GM21526 (cell line): ENCODE measurements around the gene MISP.

Experiments
- ATAC-seq: cut with Tn5 transposase; IDR thresholded peaks from one replicate; pipeline ENCODE4 v1.9.1; 2021; ENCODE audit warnings: moderate library complexity; ENCODE audit not compliant: unreplicated experiment, low FRiP score

The MISP gene

DNA sequence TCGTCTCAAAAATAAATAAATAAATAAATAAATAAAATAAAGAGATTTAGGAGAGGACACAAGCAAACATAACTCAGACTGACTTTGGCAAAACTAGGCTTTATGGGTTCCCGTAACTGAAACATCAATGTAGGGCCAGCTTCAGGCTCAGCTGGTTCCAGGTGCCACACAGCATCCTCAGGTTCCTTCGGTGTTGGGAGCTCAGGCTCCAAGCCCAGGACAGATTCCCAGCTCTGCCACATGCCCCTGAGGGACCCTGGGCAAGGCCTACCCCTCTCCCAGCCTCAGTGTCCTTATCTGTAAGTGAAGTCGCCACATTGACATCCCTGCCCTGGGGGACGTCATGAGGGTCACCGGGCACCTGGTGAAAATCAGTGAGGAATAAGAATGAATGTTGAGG lies 18.7 kb downstream of the MISP start:
- no peak for ATAC-seq

DNA sequence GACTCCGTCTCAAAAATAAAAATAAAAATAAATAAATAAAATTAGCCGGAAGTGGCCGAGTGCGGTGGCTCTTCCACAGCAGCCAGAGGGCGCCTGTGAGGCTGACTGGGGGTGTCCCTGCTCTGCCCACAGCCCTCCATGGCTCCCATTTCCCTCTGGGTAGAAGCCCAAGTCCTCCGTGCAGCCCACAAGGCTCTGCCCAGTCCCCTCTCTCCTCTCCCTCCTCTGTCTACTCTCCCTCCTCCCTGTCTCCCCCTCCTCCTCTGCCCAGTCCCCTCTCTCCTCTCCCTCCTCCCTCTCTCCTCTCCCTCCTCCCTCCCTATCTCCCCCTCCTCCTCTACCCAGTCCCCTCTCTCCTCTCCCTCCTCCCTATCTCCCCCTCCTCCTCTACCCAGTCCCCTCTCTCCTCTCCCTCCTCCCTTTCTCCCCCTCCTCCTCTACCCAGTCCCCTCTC lies 20.4 kb downstream of the MISP start:
- ATAC-seq, result no peak

DNA sequence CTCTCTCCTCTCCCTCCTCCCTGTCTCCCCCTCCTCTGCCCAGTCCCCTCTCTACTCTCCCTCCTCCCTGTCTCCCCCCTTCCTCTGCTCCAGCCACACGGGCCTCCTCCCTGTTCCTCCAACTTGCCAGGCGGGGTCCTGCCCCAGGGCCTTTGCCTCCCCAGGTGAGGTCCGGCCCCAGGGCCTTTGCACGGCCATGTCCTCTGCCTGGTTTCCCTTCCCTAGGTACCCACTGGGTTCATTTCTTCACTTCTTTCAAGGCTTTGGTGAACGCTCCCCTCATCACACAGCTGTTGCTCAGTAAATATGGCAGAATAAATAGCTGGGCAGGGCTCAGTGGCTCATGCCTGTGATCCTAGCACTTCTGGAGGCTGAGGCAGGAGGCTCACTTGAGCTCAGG lies 21.2 kb downstream of the MISP start:
- no peak for ATAC-seq

DNA sequence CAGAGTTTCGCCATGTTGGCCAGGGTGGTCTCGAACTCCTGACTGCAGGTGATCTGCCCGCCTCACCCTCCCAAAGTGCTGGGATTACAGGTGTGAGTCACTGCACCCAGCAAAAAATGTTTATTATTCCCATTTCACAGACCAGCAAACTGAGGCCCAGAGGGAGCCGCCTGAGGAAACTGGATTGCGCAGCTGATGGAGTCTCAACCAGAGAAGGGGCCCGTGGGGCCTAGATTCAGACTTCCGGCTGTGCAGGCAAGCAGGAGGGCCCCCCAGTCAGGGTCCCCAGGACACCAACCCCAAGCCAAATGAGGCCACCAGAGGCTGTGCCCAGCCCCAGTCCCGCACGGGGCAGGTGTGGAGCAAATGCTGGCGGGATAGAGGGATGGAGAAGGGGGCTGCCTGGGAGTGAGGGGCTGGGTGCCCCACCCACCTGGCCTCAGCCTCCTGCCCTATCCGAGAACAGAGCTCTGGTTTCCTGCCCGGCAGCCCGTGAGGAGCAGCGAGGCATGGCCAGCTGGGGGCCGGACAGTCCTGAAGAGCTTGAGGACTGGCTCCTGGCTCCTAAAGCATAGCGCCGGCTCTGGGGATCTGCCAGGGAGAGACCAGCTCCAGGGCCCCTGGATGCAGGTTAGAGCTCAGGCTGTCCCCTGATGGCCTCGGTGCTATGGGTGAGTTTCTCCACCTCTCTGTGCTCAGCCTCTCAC lies 22.0 kb downstream of the MISP start:
- no peak for ATAC-seq

DNA sequence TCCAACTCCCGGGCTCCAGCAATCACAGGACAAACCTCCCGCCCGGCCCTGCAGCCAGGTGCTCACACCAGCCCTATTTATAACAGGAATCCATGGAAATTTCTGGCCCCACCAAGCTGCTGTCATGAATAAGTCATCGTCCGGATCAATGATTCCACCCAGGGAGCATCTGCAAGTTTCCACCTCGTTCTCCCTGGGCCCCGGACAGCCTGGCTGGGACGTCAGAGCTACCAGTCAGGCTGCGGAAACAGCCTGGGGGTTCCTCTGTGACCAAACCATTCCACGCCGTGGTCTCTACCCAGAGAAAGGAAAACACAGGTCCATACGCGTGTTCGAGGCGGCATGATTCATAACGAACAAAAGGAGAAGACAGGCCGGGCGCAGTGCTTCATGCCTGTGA lies 25.6 kb downstream of the MISP start:
- no peak for ATAC-seq

DNA sequence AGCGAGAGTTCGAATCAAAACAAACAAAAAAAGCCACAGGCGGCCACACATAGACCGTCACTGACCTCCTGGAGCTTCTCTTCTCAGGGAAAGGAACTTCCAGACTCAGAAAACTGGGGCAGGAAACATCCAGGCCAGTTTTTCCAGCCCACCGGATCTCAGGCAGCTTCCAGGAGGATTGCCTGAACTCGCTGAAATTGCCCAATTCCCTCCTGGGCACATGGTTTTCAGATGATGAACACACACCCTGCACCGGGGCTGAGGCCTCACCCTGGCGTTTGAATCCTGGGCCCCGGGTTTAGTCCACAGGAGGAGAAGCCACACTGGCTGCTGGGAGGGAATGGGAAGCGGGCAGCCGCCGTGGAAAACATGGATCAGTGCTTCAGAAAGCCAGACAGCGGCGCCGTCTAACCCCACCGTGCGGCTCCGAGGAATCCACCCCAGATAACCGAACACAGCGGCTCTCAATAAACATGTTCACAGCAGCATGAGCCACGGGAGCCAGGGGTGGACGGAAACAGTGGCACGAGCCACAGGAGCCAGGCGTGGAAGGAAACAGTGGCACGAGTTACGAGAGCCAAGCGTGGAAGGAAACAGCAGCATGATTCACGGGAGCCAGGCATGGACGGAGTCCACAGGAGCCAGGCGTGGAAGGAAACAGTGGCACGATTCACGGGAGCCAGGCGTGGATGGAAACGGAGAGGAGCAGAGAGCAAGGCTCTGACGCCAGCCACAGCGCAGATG lies 28.2 kb downstream of the MISP start:
- ATAC-seq, result no peak

DNA sequence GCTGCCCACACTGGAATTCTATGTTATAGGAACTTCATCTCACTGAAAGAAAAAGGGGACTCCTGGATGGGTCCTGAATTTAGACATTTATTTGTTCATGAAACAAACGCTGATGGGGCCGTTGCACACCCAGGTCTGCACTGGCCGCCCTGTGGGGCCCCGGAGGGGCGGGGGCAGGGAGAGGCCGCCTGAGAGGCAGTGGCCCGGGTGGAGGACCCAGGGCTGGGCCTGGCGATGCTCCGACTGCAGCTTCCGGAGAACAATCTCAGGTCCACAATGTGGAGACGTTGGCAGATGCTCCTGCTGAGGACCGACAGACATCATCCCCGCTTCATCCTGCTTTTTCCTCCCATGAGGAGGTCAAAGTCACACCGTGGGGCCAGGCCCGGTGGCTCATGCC lies 30.0 kb downstream of the MISP start:
- ATAC-seq, result no peak

DNA sequence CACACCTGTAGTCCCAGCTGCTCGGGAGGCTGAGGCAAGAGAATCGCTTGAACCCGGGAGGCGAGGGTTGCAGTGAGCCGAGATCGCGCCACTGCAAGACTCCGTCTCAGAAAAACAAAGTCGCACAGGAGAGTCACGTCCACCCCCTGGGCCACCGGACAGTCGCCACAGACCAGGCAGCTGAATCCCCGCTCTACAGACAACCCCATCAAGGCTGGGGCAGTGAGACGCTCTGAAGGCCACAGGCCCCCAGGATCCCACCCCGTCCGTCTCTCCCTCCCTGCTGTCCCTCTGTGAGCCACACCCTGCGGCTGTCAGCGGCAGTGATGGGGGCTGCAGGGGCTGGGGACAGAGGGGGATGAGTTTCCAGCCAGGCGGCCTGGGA lies 30.9 kb downstream of the MISP start:
- ATAC-seq, result no peak

DNA sequence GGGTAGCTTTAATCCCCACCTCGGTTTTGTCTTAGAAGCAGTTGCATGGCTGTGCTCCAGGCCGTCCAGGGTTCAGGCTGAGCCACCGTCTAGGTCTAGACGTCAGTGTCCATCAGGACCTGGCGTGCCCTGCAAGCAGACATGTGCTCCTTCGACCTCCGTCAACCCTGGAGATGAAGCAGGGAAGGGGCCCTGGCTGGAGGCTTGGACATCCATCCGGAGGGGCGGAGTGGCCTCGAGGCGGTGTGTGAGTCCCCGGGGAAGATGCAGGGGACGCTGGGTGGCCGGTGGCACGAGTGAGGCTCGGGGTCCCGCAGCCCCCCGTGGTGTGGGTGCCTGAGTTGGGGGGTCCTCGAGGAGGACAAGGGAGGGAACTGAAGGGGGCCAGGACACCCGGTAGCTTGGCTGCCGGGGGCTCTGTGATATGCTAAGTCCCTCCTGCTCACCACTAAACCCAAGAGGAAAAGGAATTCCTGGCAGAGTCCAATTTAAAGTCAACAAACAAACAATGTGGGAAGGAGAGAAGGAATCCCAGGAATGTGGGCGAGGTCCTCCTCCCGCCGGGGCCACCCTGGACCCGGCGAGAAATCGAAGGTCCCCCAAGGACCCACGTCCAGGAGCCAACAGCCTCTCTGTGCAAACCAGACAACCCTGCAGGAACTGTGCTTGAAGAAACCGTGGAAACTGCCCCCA lies 31.4 kb downstream of the MISP start:
- no peak for ATAC-seq

DNA sequence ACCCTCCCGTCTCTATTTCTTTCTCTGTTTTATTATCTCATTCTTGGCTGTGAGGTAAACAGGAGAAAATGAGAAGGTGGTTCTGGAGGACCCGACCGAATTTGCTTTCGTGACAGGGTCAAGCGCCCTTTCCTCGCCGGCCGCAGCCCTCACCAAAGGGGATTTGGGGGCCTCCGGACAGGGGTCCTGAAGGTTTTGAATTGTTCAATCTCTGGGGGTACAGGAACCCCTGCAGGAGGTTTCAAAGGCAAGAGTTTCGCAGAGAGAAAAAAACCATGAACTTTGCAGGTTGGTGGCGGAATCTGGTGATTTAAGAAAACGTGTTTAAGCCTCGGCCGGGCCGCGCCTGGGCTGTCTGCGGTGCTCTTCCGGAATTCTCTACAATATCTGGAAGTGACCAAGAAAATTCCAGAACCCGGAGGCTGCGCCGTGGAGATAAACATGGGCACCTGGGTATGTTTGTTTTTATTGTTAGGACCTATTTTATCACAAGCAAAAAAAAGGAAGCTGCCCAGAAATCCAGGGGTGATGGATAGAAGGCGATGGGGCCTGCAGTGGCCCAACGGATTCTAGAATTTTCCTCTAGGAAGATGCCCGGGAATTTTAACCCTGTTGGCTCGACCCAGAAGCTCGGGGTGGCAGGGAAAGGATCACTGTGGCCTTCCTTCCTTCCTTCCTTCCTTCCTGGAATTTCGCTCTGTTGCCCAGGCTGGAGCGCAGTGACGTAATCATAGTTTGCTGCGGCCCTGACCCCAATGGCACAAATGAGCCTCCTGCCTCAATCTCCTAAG lies 32.2 kb downstream of the MISP start:
- no peak for ATAC-seq

DNA sequence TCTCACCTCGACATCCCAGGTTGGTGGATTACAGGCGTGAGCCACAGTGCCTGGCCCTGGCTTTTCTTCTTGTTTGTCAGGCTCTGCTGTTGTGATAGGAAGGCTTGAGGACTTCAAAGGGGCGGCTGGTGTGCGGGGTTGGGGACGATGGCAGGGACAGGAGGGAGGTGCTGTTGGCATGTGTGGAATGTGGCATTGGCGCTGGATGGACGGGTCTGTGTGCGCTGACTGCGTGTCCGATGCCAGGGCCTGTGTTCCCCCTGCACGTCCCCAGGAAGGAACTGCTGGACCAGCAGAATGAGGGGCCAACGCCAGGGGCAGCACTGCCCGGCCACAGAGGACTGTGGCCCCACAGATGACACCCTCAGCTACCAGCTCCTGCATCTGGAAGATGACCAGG lies 33.6 kb downstream of the MISP start:
- ATAC-seq, result no peak

DNA sequence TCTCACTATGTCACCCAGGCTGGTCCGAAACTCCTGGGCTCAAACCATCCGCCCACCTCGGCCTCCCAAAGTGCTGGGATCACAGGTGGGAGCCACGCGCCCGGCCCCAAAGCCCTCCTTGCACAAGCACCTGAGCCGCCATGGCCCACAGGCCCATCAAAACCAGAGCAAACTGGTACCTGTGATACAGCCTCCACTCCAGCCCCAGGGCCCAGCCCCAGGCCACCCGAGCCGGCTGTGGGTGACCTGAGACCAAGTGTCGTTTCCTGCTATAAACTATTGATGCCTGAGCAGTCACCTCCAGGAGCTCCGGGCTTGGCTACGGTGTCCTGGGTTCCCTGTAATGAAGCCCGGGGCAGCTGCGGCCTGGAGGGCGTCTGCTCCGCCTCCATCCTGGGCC lies 36.6 kb downstream of the MISP start:
- ATAC-seq, result no peak

DNA sequence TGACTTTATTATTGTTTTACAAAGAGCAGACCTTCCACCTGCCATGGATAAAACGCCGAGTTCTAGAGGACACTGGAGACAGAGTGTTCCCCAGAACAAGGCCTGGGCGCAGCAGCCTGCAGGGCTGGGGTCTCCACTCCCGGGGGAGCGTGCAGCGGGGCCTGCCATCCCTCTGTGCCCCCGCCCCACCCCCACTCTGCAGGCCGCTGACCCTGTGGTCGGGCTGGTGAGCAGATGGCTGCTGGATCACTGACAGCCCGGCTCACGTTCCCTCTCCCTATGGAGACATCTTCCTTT lies 37.7 kb downstream of the MISP start:
- no peak for ATAC-seq

DNA sequence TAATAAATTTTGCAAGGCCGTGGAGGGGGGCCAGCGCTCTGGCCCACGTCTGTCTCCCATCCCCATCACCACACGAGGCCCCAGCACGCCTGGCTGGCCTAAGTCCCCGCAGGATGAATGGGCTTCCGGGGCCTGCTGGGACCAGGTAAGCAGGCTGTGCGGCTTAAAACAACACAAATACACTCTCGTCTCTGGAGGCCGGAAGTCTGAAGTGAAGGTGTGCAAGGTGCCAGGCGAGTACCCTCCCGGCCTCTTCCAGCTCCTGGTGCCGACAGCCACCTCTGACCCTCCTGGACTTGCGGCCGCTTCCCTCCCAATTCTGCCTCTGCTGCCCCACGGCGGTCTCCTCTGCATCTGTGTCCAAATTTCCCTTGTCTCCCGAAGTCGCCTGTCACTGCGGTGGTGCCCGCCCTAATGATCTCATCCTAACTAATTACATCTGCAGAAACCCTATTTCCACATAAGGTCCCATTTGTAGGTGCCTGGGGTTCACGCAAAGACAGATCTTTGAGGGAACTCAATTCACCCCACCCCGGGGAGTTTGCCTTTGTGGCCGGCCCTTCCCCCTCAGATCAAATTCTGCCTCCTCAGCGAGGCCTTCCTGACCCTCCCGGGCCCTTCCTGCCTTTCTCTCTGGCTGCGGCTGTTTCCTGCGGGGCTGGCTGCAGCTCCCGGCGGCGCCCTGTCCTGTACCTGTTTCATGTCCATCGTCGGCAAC lies 38.2 kb downstream of the MISP start:
- no peak for ATAC-seq

DNA sequence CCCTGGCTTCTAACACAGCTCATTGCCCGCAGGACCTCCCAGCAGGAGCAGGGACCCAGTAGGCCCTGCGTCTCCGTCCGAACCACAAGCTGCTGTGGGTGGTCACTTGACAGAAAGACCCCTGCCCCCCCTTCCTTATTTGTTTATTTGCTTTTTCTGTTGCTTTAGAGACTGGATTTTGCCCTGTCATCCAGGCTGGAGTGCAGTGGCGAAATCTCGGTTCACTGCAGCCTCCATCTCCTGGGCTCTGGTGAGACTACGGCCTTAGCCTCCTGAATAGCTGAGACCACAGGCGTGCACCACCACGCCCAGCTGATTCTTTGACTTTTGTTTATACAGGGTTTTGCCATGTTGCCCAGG lies 38.8 kb downstream of the MISP start:
- no peak for ATAC-seq

DNA sequence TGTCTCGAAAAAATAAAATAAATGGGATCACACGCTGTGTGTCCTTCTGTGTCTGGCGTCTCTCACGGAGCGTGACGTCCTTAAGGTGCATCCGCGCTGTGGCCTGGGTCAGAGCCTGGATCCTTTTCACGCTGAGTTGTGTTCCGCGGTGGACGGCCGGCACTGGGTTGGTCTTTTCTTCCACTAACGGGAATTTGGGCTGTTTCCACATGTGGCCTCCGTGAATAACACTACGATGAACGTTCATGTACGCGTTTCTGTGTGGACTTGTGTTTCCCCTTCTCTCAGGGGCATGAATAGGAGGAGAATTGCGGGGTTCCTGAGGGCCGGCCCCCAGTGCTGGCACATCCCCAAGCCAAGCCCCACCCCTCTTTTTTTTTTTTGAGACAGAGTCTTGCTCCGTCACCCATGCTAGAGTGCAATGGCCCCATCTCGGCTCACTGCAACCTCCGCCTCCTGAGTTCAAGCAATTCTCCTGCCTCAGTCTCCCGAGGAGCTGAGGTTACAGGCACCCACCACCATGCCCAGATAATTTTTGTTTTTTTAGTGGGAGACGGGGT lies 40.2 kb downstream of the MISP start:
- no peak for ATAC-seq

DNA sequence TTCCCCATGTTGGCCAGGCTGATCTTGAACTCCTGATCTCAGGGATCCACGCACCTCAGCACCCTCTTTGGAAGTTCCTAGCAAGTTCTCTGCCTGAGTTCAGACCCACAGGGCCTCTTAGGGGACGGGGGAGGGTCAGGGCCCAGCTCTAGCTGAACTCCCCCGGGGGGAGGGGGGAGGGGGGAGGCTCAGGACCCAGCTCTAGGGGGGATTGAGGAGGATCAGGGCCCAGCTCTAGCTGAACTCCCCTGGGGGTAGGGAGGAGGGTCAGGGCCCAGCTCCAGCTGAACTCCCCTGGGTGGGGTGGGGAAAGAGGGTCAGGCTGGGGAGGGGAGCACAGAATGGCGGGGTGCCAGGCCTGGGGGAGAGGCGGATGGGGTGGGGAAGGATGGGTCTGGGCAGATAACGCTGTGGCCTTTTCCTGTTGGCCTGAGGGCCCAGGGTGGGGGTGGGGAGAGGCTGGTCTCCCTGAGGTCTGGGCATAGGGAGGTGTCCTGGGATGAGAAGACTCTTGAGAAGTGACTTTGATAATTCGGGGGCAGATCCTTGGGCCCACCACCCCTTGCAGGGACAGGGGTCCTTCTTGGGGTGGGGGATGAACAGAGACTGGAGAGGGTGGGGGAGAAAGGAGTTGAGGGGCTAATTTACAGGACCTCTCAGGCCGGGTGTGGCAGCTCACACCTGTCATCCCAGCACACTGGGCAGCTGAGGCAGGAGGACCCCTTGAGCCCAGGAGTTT lies 40.8 kb downstream of the MISP start:
- no peak for ATAC-seq

DNA sequence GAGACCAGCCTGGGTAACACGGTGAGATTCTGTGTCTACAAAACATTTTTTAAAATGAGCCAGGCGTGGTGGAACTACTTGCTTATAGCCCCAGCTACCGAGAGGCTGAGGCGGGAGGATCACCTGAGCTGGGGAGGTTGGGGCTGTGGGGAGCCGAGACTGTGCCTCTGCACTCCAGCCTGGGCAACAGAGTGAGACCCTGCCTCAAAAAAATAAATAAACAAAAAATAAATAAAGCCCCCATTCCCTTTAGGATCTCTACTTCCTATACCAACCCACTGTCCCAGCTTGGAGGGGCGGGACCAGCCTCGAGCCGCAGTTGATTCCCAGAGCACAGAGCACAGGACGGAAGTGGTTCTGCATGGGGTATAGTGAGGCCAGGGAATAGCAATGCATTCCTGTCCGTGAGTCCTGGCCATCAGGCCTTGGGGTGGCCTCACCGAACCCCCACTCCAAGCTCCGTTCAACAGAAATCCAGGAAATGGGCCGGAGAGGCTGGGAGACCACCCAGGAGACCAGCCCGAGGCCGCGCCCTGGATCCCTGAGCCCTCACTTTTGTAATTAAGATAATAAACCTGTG lies 41.5 kb downstream of the MISP start:
- no peak for ATAC-seq

DNA sequence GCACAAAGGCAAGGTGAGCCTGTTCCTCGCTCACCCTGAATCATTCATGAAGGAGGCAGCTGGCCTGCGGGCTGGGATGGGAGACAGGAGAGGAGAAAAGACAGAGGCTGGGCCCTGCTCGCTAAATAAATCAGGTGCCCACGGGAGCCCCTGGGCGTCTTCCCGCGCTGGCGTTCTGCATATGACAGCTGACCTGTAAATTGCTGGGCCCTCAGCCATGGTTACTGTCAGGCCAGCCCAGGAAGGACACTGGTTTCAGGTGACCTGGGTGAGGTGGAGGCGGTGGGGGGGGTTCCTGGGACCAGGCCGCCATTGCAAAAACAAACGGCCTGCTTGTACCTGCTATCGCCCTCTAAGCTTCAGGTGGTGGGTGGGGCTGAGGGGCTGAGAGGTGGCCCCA lies 42.9 kb downstream of the MISP start:
- ATAC-seq, result no peak
